GM12878 (cell line): ENCODE measurements around the gene MDH1B. TPM values are rescaled to one million over a fixed set of nuclear protein-coding genes. Genes with fewer than 3 reads are reported as not detected.

Experiments used
- ATAC-seq: fragments of 200-7000 bp; cut with Tn5 transposase; 3 replicates; pipeline ENCODE4 v1.9.1; 2020; ENCODE audit warnings: mild to moderate bottlenecking, moderate library complexity
- BruUV-seq: library from RNA; stranded (reverse); fragments of 400-500 nt; replicated peaks from 2 replicates; lab custom pipeline; 2021; lab: Mats Ljungman, UMichigan
- CTCF ChIA-PET: fragments of 300-600 bp; sonication (Branson Sonifier 250); formaldehyde crosslinking; extraction: SDS; loops from one replicate; lab custom pipeline; 2021; ENCODE audit warnings: inconsistent platforms; lab: Yijun Ruan, JAX
- POLR2A ChIA-PET: fragments of 350-600 bp; formaldehyde crosslinking; extraction: SDS; loops from one replicate; lab custom pipeline; 2021; ENCODE audit warnings: inconsistent platforms; lab: Charles Lee
- RAD21 ChIA-PET: fragments of 300-600 bp; sonication (Branson Sonifier 250); formaldehyde crosslinking; loops from one replicate; lab custom pipeline; 2023; ENCODE audit warnings: antibody characterized with exemption; ENCODE audit not compliant: unreplicated experiment; lab: Charles Lee
- SMC1A ChIA-PET: fragments of 300-600 bp; sonication (Branson Sonifier 250); formaldehyde crosslinking; loops from one replicate; lab custom pipeline; 2023; ENCODE audit not compliant: unreplicated experiment, uncharacterized antibody; lab: Charles Lee
- DNase-seq: peaks from one replicate; pipeline ENCODE4 v3.0.0-alpha.2; 2011; ENCODE audit warnings: low read depth, low spot score
- FAIRE-seq: peaks from 3 replicates; lab custom pipeline; 2011; peaks lifted over from hg19 to GRCh38; lab: Jason Lieb, UNC
- H2AFZ ChIP-seq: 2 replicates; pipeline ENCODE4 v1.6.0; 2011; ENCODE audit warnings: low read depth, low read length, control low read depth; ENCODE audit not compliant: control insufficient read depth
- H3K27ac ChIP-seq: 2 replicates; pipeline ENCODE4 v1.5.1; 2011; ENCODE audit warnings: control low read depth; ENCODE audit not compliant: control insufficient read depth, insufficient read depth
- H3K27me3 ChIP-seq, 2 experiments: replicated peaks in 1 of 2; 2 replicates each; pipeline versions ENCODE4 v1.6.0 to v1.6.1; 2011; ENCODE audit warnings: low read length in 1 of 2; ENCODE audit not compliant: control insufficient read depth in 2 of 2, insufficient read depth in 2 of 2
- H3K36me3 ChIP-seq, 2 experiments: 2 replicates each; pipeline ENCODE4 v1.5.1; 2011; ENCODE audit warnings: low read length in 1 of 2; ENCODE audit not compliant: control insufficient read depth in 2 of 2, insufficient read depth in 2 of 2
- H3K4me1 ChIP-seq: 2 replicates; pipeline ENCODE4 v1.6.1; 2011; ENCODE audit warnings: mild to moderate bottlenecking, low read length, moderate library complexity, mixed read lengths; ENCODE audit not compliant: control insufficient read depth, insufficient read depth
- H3K4me2 ChIP-seq: 2 replicates; pipeline ENCODE4 v1.6.0; 2011; ENCODE audit warnings: control low read depth; ENCODE audit not compliant: control insufficient read depth, insufficient read depth
- H3K4me3 ChIP-seq: fragments of 200-600 bp; sonication (generic); 2 replicates; pipeline ENCODE4 v1.5.1; 2016
- H3K79me2 ChIP-seq: 2 replicates; pipeline ENCODE4 v1.6.0; 2011; ENCODE audit warnings: low read length; ENCODE audit not compliant: control insufficient read depth, insufficient read depth
- H3K9ac ChIP-seq: 2 replicates; pipeline ENCODE4 v1.8.0; 2011; ENCODE audit warnings: low read length, control low read depth, mixed read lengths; ENCODE audit not compliant: control insufficient read depth, insufficient read depth
- H3K9me3 ChIP-seq: replicated peaks from 3 replicates; pipeline ENCODE4 v1.5.1; 2011; ENCODE audit warnings: mild to moderate bottlenecking, low read length; ENCODE audit not compliant: control insufficient read depth, insufficient read depth
- H4K20me1 ChIP-seq: 2 replicates; pipeline ENCODE4 v1.6.0; 2011; ENCODE audit not compliant: control insufficient read depth, insufficient read depth
- BCL3 ChIP-seq: IDR thresholded peaks from 2 replicates; pipeline ENCODE4 v1.6.1; 2011; ENCODE audit warnings: borderline replicate concordance, low read depth, mild to moderate bottlenecking, moderate library complexity, low read length; ENCODE audit not compliant: insufficient read depth, poor library complexity, severe bottlenecking
- ESRRA ChIP-seq: IDR thresholded peaks from 2 replicates; pipeline ENCODE4 v1.6.1; 2012; ENCODE audit warnings: mild to moderate bottlenecking, low read length, improper control_type of control experiment
- MTA3 ChIP-seq: IDR thresholded peaks from 2 replicates; pipeline ENCODE4 v1.6.1; 2012; ENCODE audit warnings: low read length, inconsistent platforms, borderline replicate concordance
- MXI1 ChIP-seq: fragments of 150-350 bp; IDR thresholded peaks from 2 replicates; pipeline ENCODE4 v1.6.1; 2011; ENCODE audit warnings: low read depth, mild to moderate bottlenecking, inconsistent platforms, low read length, improper control_type of control experiment
- MYB ChIP-seq: fragments of 150-350 bp; IDR thresholded peaks from 2 replicates; pipeline ENCODE4 v1.6.1; 2014; ENCODE audit warnings: mild to moderate bottlenecking, low read depth, low read length, borderline replicate concordance
- NFXL1 ChIP-seq: fragments of 450-650 bp; IDR thresholded peaks from 2 replicates; pipeline ENCODE4 v1.6.1; 2017; ENCODE audit warnings: antibody characterized with exemption, mild to moderate bottlenecking, borderline replicate concordance
- RCOR1 ChIP-seq: conservative IDR thresholded peaks from 2 replicates; pipeline ENCODE4 v1.6.1; 2012; ENCODE audit warnings: low read depth, low read length, improper control_type of control experiment
- ZBED1 ChIP-seq: IDR thresholded peaks from 2 replicates; pipeline ENCODE4 v1.6.1; 2016; ENCODE audit warnings: borderline replicate concordance
- ZBTB33 ChIP-seq: fragments of 450-650 bp; IDR thresholded peaks from 2 replicates; pipeline ENCODE4 v1.6.1; 2017; ENCODE audit warnings: mild to moderate bottlenecking
- ZNF622 ChIP-seq: fragments of 450-650 bp; IDR thresholded peaks from 2 replicates; pipeline ENCODE4 v1.6.1; 2017; ENCODE audit warnings: mild to moderate bottlenecking, inconsistent platforms
- WGBS: methylation state at CpG from one replicate; pipeline ENCODE4 v1.1.6; 2016; ENCODE audit warnings: low lambda C conversion rate; ENCODE audit not compliant: insufficient replicate concordance, insufficient coverage; ENCODE audit errors: missing lambda C conversion rate; 5-methylcytosine and 5-hydroxymethylcytosine counted together
- in situ Hi-C: fragments of 300-500 bp; cut with MboI; formaldehyde crosslinking; loops from 9 replicates; pipeline ENCODE4 v1.14.3; 2018; ENCODE audit warnings: mixed read lengths
- intact Hi-C: fragments of 100-400 bp; cut with micrococcal nuclease; formaldehyde crosslinking; loops from one replicate; pipeline ENCODE4 v1.14.2; 2022; ENCODE audit not compliant: unreplicated experiment
- polyA plus RNA-seq, 11 experiments: library from polyadenylated mRNA; depleted of rRNA in 4 of 11; unstranded in 6 of 11; stranded (reverse) in 5 of 11; fragments of >200 nt; fragmentation: Nextera tagmentation in 4 of 11; fragmentation: Illumina TruSeq in 1 of 11; extraction: Ambion mirVana in 4 of 11; extraction: Trizol in 1 of 11; gene quantifications; 1 replicate in 1 of 11; 2 replicates in 10 of 11; pipeline versions ENCODE4 v1.2.1 to v1.2.3, GENCODE V29; 2011 to 2016; ENCODE audit warnings: inconsistent platforms in 2 of 11, missing spikeins in 2 of 11, low read depth in 1 of 11
- total RNA-seq, 4 experiments: library from RNA; depleted of rRNA in 3 of 4; stranded (reverse); fragments of >200 nt in 3 of 4; fragmentation: Illumina TruSeq in 1 of 4; extraction: Trizol in 1 of 4; gene quantifications; 2 replicates each; pipeline versions ENCODE4 v1.2.1 to v1.2.3, GENCODE V29; 2013 to 2021
- TF ChIP-seq, protein P1 (sequence below): fragments of 450-650 bp; IDR thresholded peaks from 2 replicates; pipeline ENCODE4 v1.6.1; 2017; ENCODE audit warnings: low read depth, mild to moderate bottlenecking, moderate library complexity
- TF ChIP-seq, protein P2 (sequence below): fragments of 450-650 bp; IDR thresholded peaks from 2 replicates; pipeline ENCODE4 v1.6.1; 2018; ENCODE audit warnings: borderline replicate concordance, mild to moderate bottlenecking; ENCODE audit not compliant: partially characterized antibody

The MDH1B gene
- total and polyA plus RNA-seq, 10 of the 15 experiments (the other 5 are each of a cell fraction or from before 2014, with no cell fraction given): 0.47 to 1.6 (median 0.98) TPM

GRCh38 chr2:206739271-206739670 lies 25.9 kb downstream of the MDH1B start:
- ATAC-seq (no peak), FAIRE-seq (no peak), DNase-seq (no peak)
- ChIA-PET RAD21 (no interaction called here), SMC1A (no interaction called here), CTCF (interaction anchor here (0.6 kb wide), 1 partner anchor 382 kb away, joined by 4 read pairs; no protein-coding TSS in a partner anchor), POLR2A (no interaction called here)
- H4K20me1 ChIP-seq: no peaks in the 10 kb centered on the region
- H3K27me3 ChIP-seq: no peaks in the 10 kb centered on the region
- TF ChIP-seq MXI1 (no peak), BCL3 (no peak), ZBTB33 (no peak), MTA3 (no peak), NFXL1 (no peak), ESRRA (no peak), MYB (no peak), ZNF622 (no peak), RCOR1 (no peak), ZBED1 (no peak)
- TF ChIP-seq, protein P1, sequence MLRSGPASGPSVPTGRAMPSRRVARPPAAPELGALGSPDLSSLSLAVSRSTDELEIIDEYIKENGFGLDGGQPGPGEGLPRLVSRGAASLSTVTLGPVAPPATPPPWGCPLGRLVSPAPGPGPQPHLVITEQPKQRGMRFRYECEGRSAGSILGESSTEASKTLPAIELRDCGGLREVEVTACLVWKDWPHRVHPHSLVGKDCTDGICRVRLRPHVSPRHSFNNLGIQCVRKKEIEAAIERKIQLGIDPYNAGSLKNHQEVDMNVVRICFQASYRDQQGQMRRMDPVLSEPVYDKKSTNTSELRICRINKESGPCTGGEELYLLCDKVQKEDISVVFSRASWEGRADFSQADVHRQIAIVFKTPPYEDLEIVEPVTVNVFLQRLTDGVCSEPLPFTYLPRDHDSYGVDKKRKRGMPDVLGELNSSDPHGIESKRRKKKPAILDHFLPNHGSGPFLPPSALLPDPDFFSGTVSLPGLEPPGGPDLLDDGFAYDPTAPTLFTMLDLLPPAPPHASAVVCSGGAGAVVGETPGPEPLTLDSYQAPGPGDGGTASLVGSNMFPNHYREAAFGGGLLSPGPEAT: no peak
- TF ChIP-seq, protein P2, sequence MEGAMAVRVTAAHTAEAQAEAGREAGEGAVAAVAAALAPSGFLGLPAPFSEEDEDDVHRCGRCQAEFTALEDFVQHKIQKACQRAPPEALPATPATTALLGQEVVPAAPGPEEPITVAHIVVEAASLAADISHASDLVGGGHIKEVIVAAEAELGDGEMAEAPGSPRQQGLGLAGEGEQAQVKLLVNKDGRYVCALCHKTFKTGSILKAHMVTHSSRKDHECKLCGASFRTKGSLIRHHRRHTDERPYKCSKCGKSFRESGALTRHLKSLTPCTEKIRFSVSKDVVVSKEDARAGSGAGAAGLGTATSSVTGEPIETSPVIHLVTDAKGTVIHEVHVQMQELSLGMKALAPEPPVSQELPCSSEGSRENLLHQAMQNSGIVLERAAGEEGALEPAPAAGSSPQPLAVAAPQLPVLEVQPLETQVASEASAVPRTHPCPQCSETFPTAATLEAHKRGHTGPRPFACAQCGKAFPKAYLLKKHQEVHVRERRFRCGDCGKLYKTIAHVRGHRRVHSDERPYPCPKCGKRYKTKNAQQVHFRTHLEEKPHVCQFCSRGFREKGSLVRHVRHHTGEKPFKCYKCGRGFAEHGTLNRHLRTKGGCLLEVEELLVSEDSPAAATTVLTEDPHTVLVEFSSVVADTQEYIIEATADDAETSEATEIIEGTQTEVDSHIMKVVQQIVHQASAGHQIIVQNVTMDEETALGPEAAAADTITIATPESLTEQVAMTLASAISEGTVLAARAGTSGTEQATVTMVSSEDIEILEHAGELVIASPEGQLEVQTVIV: no peak
- no peaks in the 10 kb centered on the region for H3K36me3 ChIP-seq
- in situ Hi-C loops: no loop called here
- no peak overlapping the region for H3K4me2 ChIP-seq
- no peak overlapping the region for H2AFZ ChIP-seq
- intact Hi-C loops: no loop called here
- BruUV-seq: no TSS peak
- no peaks in the 10 kb centered on the region for H3K79me2 ChIP-seq
- no peaks in the 10 kb centered on the region for H3K4me1 ChIP-seq
- no peak overlapping the region for H3K4me3 ChIP-seq
- no peak overlapping the region for H3K27ac ChIP-seq
- H3K9me3 ChIP-seq: no peaks in the 10 kb centered on the region
- H3K9ac ChIP-seq: no peak overlapping the region
- WGBS: 66% methylated on average over 2 of the region's 2 CpGs
